HG03135 (cell line): ENCODE measurements around the gene CFAP97D2.

Source experiments
- ATAC-seq: cut with Tn5 transposase; IDR thresholded peaks from one replicate; pipeline ENCODE4 v1.9.1; 2021; ENCODE audit warnings: mild to moderate bottlenecking, moderate library complexity; ENCODE audit not compliant: unreplicated experiment

The CFAP97D2 gene

GRCh38 chr13:114264886-114265611 lies 86.0 kb downstream of the CFAP97D2 start:
- ATAC-seq, result no peak

- no peak for ATAC-seq
Measured at GRCh38 chr13:114266241-114266640, 87.2 kb downstream of the CFAP97D2 start.

DNA sequence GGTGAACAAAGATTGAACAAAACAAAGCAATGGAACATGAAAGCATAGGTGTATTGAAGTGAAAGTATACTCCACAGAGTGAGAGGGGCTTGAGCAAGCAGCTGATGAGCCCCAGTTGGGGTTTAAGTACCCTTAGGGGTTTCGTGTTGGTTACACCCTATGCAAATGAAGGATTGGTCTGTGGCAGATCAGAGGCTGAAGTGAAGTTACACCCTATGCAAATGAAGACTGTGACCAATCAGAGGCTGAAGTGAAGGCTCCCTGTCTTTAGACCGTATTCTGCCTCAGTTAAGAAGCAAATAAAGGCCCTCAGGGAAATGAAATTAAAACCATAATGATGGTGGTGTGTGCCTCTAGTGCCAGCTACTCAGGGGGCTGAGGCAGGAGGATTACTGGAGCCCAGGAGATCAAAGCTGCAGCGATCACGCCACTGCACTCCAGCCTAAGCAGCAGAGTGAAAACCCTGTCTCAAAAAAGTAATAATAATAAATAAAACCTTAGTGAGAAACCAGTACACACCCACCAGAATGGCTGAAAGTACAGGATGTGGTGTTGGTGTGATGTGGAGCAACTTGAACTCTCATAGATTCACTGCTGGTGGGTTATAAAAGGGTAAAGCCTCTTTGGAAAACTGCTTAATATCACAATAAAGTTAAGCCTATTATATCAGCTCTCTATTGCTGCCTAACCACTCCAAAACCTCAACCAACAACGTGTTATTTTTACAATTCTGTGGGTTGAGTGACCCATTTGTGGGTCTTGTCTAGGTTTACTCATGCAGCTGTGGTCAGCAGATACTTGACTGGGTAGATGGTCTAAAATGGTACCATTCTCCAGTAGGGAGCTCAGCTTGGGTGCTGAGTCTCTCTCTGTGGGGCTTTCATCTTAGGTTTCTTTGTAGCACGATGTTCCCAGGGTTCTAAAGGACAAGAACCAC lies 89.6 kb downstream of the CFAP97D2 start:
- ATAC-seq, result no peak

GRCh38 chr13:114269281-114269770 lies 90.3 kb downstream of the CFAP97D2 start:
- ATAC-seq, result no peak
